NCI-H1048 (cell line): ENCODE measurements around the gene SPHKAP.
A peak's percentile ranks its signal among the peaks of the same experiment; 100 is the strongest.
"Not testable (repeated sequence)": the region's sequence is repeated elsewhere in the genome, so short reads cannot be mapped to it uniquely, and the experiment has no call there.

Experiments
- DNase-seq: peaks from one replicate; lab custom pipeline; 2025; lab: John Stamatoyannopoulos, UW

The SPHKAP gene

GRCh38 chr2:228103379-228103778 is 78.1 kb downstream of the SPHKAP start:
- no peak for DNase-seq

GRCh38 chr2:228102949-228103348 is 78.5 kb downstream of the SPHKAP start:
- DNase-seq: no peak

GRCh38 chr2:228094377-228094921 is 87.0 kb downstream of the SPHKAP start:
- no peak for DNase-seq

- DNase-seq: no peak
Measured at GRCh38 chr2:228092056-228092455, 89.4 kb downstream of the SPHKAP start.

- no peak for DNase-seq
Measured at GRCh38 chr2:228086561-228086960, 94.9 kb downstream of the SPHKAP start.

- DNase-seq: no peak
Measured at GRCh38 chr2:228084717-228085116, 96.8 kb downstream of the SPHKAP start.

GRCh38 chr2:228083131-228083530 is 98.4 kb downstream of the SPHKAP start:
- no peak for DNase-seq

- DNase-seq: no peak
Measured at GRCh38 chr2:228082571-228082970, 98.9 kb downstream of the SPHKAP start.

- DNase-seq: no peak
Measured at GRCh38 chr2:228079194-228079593, 102.3 kb downstream of the SPHKAP start.

GRCh38 chr2:228076695-228077094 is 104.8 kb downstream of the SPHKAP start:
- not testable (repeated sequence) for DNase-seq

- DNase-seq: no peak
Measured at GRCh38 chr2:228072669-228073068, 108.8 kb downstream of the SPHKAP start.

GRCh38 chr2:228067309-228067708 is 114.2 kb downstream of the SPHKAP start:
- DNase-seq: no peak

GRCh38 chr2:228066126-228066798 is 115.2 kb downstream of the SPHKAP start:
- no peak for DNase-seq

- DNase-seq: no peak
Measured at GRCh38 chr2:228065686-228066085, 115.8 kb downstream of the SPHKAP start.

GRCh38 chr2:228064796-228065315 is 116.6 kb downstream of the SPHKAP start:
- no peak for DNase-seq

GRCh38 chr2:228064024-228064423 is 117.5 kb downstream of the SPHKAP start:
- no peak for DNase-seq

GRCh38 chr2:228063558-228063957 is 117.9 kb downstream of the SPHKAP start:
- no peak for DNase-seq

- no peak for DNase-seq
Measured at GRCh38 chr2:228059735-228060134, 121.8 kb downstream of the SPHKAP start.

GRCh38 chr2:228056293-228057097 is 125.0 kb downstream of the SPHKAP start:
- DNase-seq: no peak

GRCh38 chr2:228048838-228049490 is 132.5 kb downstream of the SPHKAP start:
- DNase-seq: peak; percentile 36

GRCh38 chr2:228040995-228041394 is 140.5 kb downstream of the SPHKAP start:
- no peak for DNase-seq

- no peak for DNase-seq
Measured at GRCh38 chr2:228039752-228040534, 141.5 kb downstream of the SPHKAP start.
